HepG2 (cell line): ENCODE results near the gene CEP250. TPM values are rescaled to one million over a fixed set of nuclear protein-coding genes. Genes with fewer than 3 reads are reported as not detected.

ENCODE experiments used
- ATRX ChIP-seq: sonication (generic); formaldehyde crosslinking; IDR thresholded peaks from 2 replicates; pipeline ENCODE4 v1.4.0; 2020; ENCODE audit warnings: missing genetic modification reagents, borderline replicate concordance
- CTCF ChIP-seq: sonication (generic); formaldehyde crosslinking; IDR thresholded peaks from 2 replicates; pipeline ENCODE4 v1.5.0; 2020; ENCODE audit warnings: mild to moderate bottlenecking, missing genetic modification reagents, moderate library complexity
- FIP1L1 ChIP-seq: fragments of 200-400 bp; formaldehyde crosslinking; IDR thresholded peaks from 2 replicates; pipeline ENCODE4 v1.6.1; 2018; ENCODE audit warnings: low read depth, mild to moderate bottlenecking, low read length, moderate library complexity, borderline replicate concordance; ENCODE audit not compliant: insufficient read depth
- FOXM1 ChIP-seq: sonication (generic); formaldehyde crosslinking; IDR thresholded peaks from 2 replicates; pipeline ENCODE4 v1.5.0; 2020; ENCODE audit warnings: missing genetic modification reagents
- IRX3 ChIP-seq: sonication (generic); formaldehyde crosslinking; IDR thresholded peaks from 2 replicates; pipeline ENCODE4 v1.8.1; 2023; ENCODE audit warnings: mild to moderate bottlenecking, low read depth, missing genetic modification reagents, borderline replicate concordance
- LCORL ChIP-seq, 2 experiments: fragments of 450-650 bp in 1 of 2; sonication (generic) in 1 of 2; formaldehyde crosslinking in 1 of 2; IDR thresholded peaks; 2 replicates each; pipeline versions ENCODE4 v1.5.0 to v1.6.1; 2017 to 2020; ENCODE audit warnings: antibody characterized with exemption in 1 of 2, missing genetic modification reagents in 1 of 2
- MIXL1 ChIP-seq: IDR thresholded peaks from 2 replicates; pipeline ENCODE4 v1.6.1; 2016
- RELA ChIP-seq: sonication (generic); formaldehyde crosslinking; IDR thresholded peaks from 2 replicates; pipeline ENCODE4 v1.4.0; 2020; ENCODE audit warnings: missing genetic modification reagents
- TARDBP ChIP-seq: sonication (generic); formaldehyde crosslinking; IDR thresholded peaks from 2 replicates; pipeline ENCODE4 v1.8.0; 2022; ENCODE audit warnings: mild to moderate bottlenecking, missing genetic modification reagents
- TERF1 ChIP-seq: sonication (generic); formaldehyde crosslinking; IDR thresholded peaks from 2 replicates; pipeline ENCODE4 v1.8.0; 2022; ENCODE audit warnings: mild to moderate bottlenecking, missing genetic modification reagents, moderate library complexity
- TIGD3 ChIP-seq: sonication (generic); formaldehyde crosslinking; IDR thresholded peaks from 2 replicates; pipeline ENCODE4 v1.5.1; 2020; ENCODE audit warnings: mild to moderate bottlenecking, missing genetic modification reagents, borderline replicate concordance
- ZNF101 ChIP-seq: sonication (generic); formaldehyde crosslinking; IDR thresholded peaks from 2 replicates; pipeline ENCODE4 v1.4.0; 2020; ENCODE audit warnings: mild to moderate bottlenecking, low read depth, missing genetic modification reagents, borderline replicate concordance
- ZNF230 ChIP-seq: sonication (generic); formaldehyde crosslinking; IDR thresholded peaks from 2 replicates; pipeline ENCODE4 v1.4.0; 2020; ENCODE audit warnings: mild to moderate bottlenecking, missing genetic modification reagents
- ZNF343 ChIP-seq: sonication (generic); formaldehyde crosslinking; IDR thresholded peaks from 2 replicates; pipeline ENCODE4 v1.4.0; 2020; ENCODE audit warnings: mild to moderate bottlenecking, missing genetic modification reagents
- ZNF430 ChIP-seq: sonication (generic); formaldehyde crosslinking; IDR thresholded peaks from 2 replicates; pipeline ENCODE4 v1.9.0; 2021; ENCODE audit warnings: mild to moderate bottlenecking, missing genetic modification reagents
- ZSCAN12 ChIP-seq: sonication (generic); formaldehyde crosslinking; IDR thresholded peaks from 2 replicates; pipeline ENCODE4 v1.9.0; 2021; ENCODE audit warnings: mild to moderate bottlenecking, missing genetic modification reagents
- polyA plus RNA-seq, 8 experiments: library from polyadenylated mRNA; depleted of rRNA in 3 of 8; stranded (reverse) in 7 of 8; unstranded in 1 of 8; fragments of >200 nt; fragmentation: Illumina TruSeq in 4 of 8; extraction: Trizol in 4 of 8; gene quantifications; 2 replicates each; pipeline versions ENCODE4 v1.2.1 to v1.2.3, GENCODE V29; 2011 to 2016; ENCODE audit warnings: low read depth in 4 of 8, missing spikeins in 1 of 8, mixed read lengths in 1 of 8; ENCODE audit not compliant: insufficient read depth in 1 of 8
- total RNA-seq, 5 experiments: library from RNA; depleted of rRNA; stranded (reverse); fragments of >200 nt; fragmentation: Illumina TruSeq; extraction: Trizol; gene quantifications; 2 replicates each; pipeline ENCODE4 v1.2.3, GENCODE V29; 2016; ENCODE audit warnings: low read depth in 1 of 5
- TF ChIP-seq, protein P1 (sequence below): sonication (generic); formaldehyde crosslinking; IDR thresholded peaks from 2 replicates; pipeline ENCODE4 v1.4.0; 2020; ENCODE audit warnings: missing genetic modification reagents
- TF ChIP-seq, protein P2 (sequence below): IDR thresholded peaks from 2 replicates; pipeline ENCODE4 v1.6.1; 2016
- TF ChIP-seq, protein P3 (sequence below): sonication (generic); IDR thresholded peaks from 2 replicates; pipeline ENCODE4 v1.6.1; 2016; ENCODE audit warnings: low read depth, borderline replicate concordance

Gene CEP250
- total and polyA plus RNA-seq, 2 of the 13 experiments (the other 11 are each of a cell fraction or from before 2014, with no cell fraction given), result 28.8 to 55.3 TPM

GRCh38 chr20:35541783-35542662 is 86.6 kb downstream of the CEP250 start, which contains the start of gene ERGIC3 (continued):
- TF ChIP-seq CTCF (CRISPR knock-in tag) (peak; percentile 43; the same call in 1 of the 2 replicates), ZNF101 (CRISPR knock-in tag) (no peak), IRX3 (CRISPR knock-in tag) (no peak), ATRX (no peak), TERF1 (CRISPR knock-in tag) (no peak), ZNF430 (CRISPR knock-in tag) (peak; percentile 97), FOXM1 (CRISPR knock-in tag) (no peak), ZNF343 (CRISPR knock-in tag) (no peak), FIP1L1 (peak; percentile 96; the same call in 1 of the 2 replicates), LCORL (IDR thresholded peaks at IDR 0.05) (no peak), LCORL (CRISPR knock-in tag; IDR thresholded peaks at IDR 0.05) (peak; percentile 87), ZNF230 (CRISPR knock-in tag) (peak; percentile 95), TIGD3 (CRISPR knock-in tag) (no peak), TARDBP (peak; percentile 62), ZSCAN12 (CRISPR knock-in tag) (no peak), RELA (no peak), MIXL1 (CRISPR knock-in tag) (peak; percentile 3)
- TF ChIP-seq, protein P1, sequence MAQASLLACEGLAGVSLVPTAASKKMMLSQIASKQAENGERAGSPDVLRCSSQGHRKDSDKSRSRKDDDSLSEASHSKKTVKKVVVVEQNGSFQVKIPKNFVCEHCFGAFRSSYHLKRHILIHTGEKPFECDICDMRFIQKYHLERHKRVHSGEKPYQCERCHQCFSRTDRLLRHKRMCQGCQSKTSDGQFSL (CRISPR knock-in tag), result no peak
- TF ChIP-seq, protein P2, sequence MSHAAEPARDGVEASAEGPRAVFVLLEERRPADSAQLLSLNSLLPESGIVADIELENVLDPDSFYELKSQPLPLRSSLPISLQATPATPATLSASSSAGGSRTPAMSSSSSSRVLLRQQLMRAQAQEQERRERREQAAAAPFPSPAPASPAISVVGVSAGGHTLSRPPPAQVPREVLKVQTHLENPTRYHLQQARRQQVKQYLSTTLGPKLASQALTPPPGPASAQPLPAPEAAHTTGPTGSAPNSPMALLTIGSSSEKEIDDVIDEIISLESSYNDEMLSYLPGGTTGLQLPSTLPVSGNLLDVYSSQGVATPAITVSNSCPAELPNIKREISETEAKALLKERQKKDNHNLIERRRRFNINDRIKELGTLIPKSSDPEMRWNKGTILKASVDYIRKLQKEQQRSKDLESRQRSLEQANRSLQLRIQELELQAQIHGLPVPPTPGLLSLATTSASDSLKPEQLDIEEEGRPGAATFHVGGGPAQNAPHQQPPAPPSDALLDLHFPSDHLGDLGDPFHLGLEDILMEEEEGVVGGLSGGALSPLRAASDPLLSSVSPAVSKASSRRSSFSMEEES (CRISPR knock-in tag), result no peak
- TF ChIP-seq, protein P3, sequence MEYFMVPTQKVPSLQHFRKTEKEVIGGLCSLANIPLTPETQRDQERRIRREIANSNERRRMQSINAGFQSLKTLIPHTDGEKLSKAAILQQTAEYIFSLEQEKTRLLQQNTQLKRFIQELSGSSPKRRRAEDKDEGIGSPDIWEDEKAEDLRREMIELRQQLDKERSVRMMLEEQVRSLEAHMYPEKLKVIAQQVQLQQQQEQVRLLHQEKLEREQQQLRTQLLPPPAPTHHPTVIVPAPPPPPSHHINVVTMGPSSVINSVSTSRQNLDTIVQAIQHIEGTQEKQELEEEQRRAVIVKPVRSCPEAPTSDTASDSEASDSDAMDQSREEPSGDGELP, result peak; percentile 63; the same call in 1 of the 2 replicates
